ENCODE measurements around the gene WDR81. TPM values are rescaled to one million over a fixed set of nuclear protein-coding genes. Genes with fewer than 3 reads are reported as not detected.

The WDR81 gene
- total RNA-seq, 1 experiment from 2014 or later, result 20.5 TPM

GRCh38 chr17:1783271-1783670 lies 58.8 kb downstream of the WDR81 start:
- no peak for DNase-seq
- H3K36me3 ChIP-seq (ENCODE audit: low read depth), result no peaks in the 10 kb centered on the region; the same call in 1 of the 2 replicates
- POLR2A ChIA-PET (ENCODE audit: unreplicated experiment), result interaction anchor here (0.6 kb wide), 2 partner anchors 85 to 487 kb away, joined by 4 to 5 read pairs; no protein-coding TSS in a partner anchor
- H3K9me2 ChIP-seq (ENCODE audit: insufficient read depth), result no peaks in the 10 kb centered on the region
- no peak overlapping the region for H2AFZ ChIP-seq
- H4K20me1 ChIP-seq (ENCODE audit: insufficient read depth), result no peaks in the 10 kb centered on the region
- no peaks in the 10 kb centered on the region for H3K79me2 ChIP-seq (ENCODE audit: low read depth)
- H3K9me3 ChIP-seq (ENCODE audit: insufficient read depth, low read depth), result no peaks in the 10 kb centered on the region
- H3K4me3 ChIP-seq, result no peak overlapping the region
- BruUV-seq (replicated peaks), result no TSS peak
- peaks cover 10% of the 10 kb centered on the region for H3K4me1 ChIP-seq (replicated peaks; ENCODE audit: insufficient read depth)
- H3K27me3 ChIP-seq (ENCODE audit: insufficient read depth, low read depth), result no peaks in the 10 kb centered on the region
- H3F3A ChIP-seq (ENCODE audit: insufficient read depth, low read depth), result peaks cover 15% of the 10 kb centered on the region; the same call in 1 of the 2 replicates
- TF ChIP-seq EZH2 (IDR thresholded peaks at IDR 0.05; ENCODE audit: low read depth) (no peak), CTCF (conservative IDR thresholded peaks at IDR 0.05) (no peak)
- H3K4me2 ChIP-seq, result no peak overlapping the region
- intact Hi-C loops (cut with micrococcal nuclease; ENCODE audit: unreplicated experiment), result no loop called here
- CTCF ChIA-PET, result interaction anchor here (0.6 to 1.4 kb wide), 3 partner anchors 12 to 66 kb away, joined by 4 to 11 read pairs (median 6); no protein-coding TSS in a partner anchor
- no peak overlapping the region for H3K27ac ChIP-seq

- Histone ChIP-seq H3K4me2 (no peak overlapping the region), H3K27ac (no peak overlapping the region), H4K20me1 (ENCODE audit: insufficient read depth) (no peaks in the 10 kb centered on the region), H3F3A (ENCODE audit: insufficient read depth, low read depth) (peaks cover 22% of the 10 kb centered on the region; the same call in 1 of the 2 replicates), H3K4me1 (replicated peaks; ENCODE audit: insufficient read depth) (peaks cover 10% of the 10 kb centered on the region), H3K36me3 (ENCODE audit: low read depth) (no peaks in the 10 kb centered on the region; the same call in 1 of the 2 replicates), H3K9me2 (ENCODE audit: insufficient read depth) (no peaks in the 10 kb centered on the region), H2AFZ (no peak overlapping the region), H3K4me3 (no peak overlapping the region), H3K79me2 (ENCODE audit: low read depth) (no peaks in the 10 kb centered on the region), H3K9me3 (ENCODE audit: insufficient read depth, low read depth) (no peaks in the 10 kb centered on the region), H3K27me3 (ENCODE audit: insufficient read depth, low read depth) (no peaks in the 10 kb centered on the region)
- ChIA-PET CTCF (interaction anchor here (0.6 to 1.4 kb wide), 4 partner anchors 11 to 67 kb away, joined by 4 to 11 read pairs (median 8); no protein-coding TSS in a partner anchor), POLR2A (ENCODE audit: unreplicated experiment) (interaction anchor here (0.5 to 0.6 kb wide), 3 partner anchors 86 to 486 kb away, joined by 4 to 12 read pairs (median 5); no protein-coding TSS in a partner anchor)
- TF ChIP-seq CTCF (conservative IDR thresholded peaks at IDR 0.05), result peak; percentile 79
- TF ChIP-seq EZH2 (IDR thresholded peaks at IDR 0.05; ENCODE audit: low read depth), result no peak
- intact Hi-C loops (cut with micrococcal nuclease; ENCODE audit: unreplicated experiment), result loop anchor here (1.0 kb wide), 1 partner anchor 64 kb away; no protein-coding TSS in a partner anchor
- no TSS peak for BruUV-seq (replicated peaks)
- DNase-seq, result no peak
Measured at GRCh38 chr17:1783834-1784611, 59.5 kb downstream of the WDR81 start.

GRCh38 chr17:1785930-1786329 lies 61.4 kb downstream of the WDR81 start:
- H3K27ac ChIP-seq, result no peak overlapping the region
- no peaks in the 10 kb centered on the region for H3K27me3 ChIP-seq (ENCODE audit: insufficient read depth, low read depth)
- H3K79me2 ChIP-seq (ENCODE audit: low read depth), result 0 out of 2 replicates have a peak, but pooled peaks cover 3% of the 10 kb centered on the region
- no peaks in the 10 kb centered on the region for H3K9me2 ChIP-seq (ENCODE audit: insufficient read depth)
- no peaks in the 10 kb centered on the region for H3K9me3 ChIP-seq (ENCODE audit: insufficient read depth, low read depth)
- no peaks in the 10 kb centered on the region; the same call in 1 of the 2 replicates for H3K36me3 ChIP-seq (ENCODE audit: low read depth)
- H3K4me3 ChIP-seq, result no peak overlapping the region
- no peak for TF ChIP-seq CTCF (conservative IDR thresholded peaks at IDR 0.05)
- H4K20me1 ChIP-seq (ENCODE audit: insufficient read depth), result no peaks in the 10 kb centered on the region
- CTCF ChIA-PET, result no interaction called here
- DNase-seq, result no peak
- no TSS peak for BruUV-seq (replicated peaks)
- H3K4me2 ChIP-seq, result no peak overlapping the region
- no peak overlapping the region for H2AFZ ChIP-seq
- H3F3A ChIP-seq (ENCODE audit: insufficient read depth, low read depth), result peaks cover 17% of the 10 kb centered on the region; the same call in 1 of the 2 replicates
- peaks cover 10% of the 10 kb centered on the region for H3K4me1 ChIP-seq (replicated peaks; ENCODE audit: insufficient read depth)
- intact Hi-C loops (cut with micrococcal nuclease; ENCODE audit: unreplicated experiment), result loop anchor here (2.0 kb wide), 1 partner anchor 71 kb away; no protein-coding TSS in a partner anchor
- POLR2A ChIA-PET (ENCODE audit: unreplicated experiment), result interaction anchor here (0.6 to 0.7 kb wide), 2 partner anchors 16 to 70 kb away, joined by 3 to 8 read pairs; no protein-coding TSS in a partner anchor
